Left hindlimb (tissue), 1 donor: ENCODE measurements around the gene MGME1.
A peak's percentile ranks its signal among the peaks of the same experiment; 100 is the strongest.

Source experiments
- DNase-seq: peaks from one replicate; pipeline ENCODE4 v3.0.0-alpha.2; 2018

MGME1 gene, protein sequence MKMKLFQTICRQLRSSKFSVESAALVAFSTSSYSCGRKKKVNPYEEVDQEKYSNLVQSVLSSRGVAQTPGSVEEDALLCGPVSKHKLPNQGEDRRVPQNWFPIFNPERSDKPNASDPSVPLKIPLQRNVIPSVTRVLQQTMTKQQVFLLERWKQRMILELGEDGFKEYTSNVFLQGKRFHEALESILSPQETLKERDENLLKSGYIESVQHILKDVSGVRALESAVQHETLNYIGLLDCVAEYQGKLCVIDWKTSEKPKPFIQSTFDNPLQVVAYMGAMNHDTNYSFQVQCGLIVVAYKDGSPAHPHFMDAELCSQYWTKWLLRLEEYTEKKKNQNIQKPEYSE

GRCh38 chr20:17968366-17969277 is at the start of gene MGME1, which contains the start of gene SNX5:
Gene MGME1 (plus strand): TSS chr20:17969018. CDS start chr20:17969860, 842 bp downstream.
Gene SNX5 (minus strand): TSS chr20:17968794. CDS start chr20:17968425, 369 bp downstream.
- DNase-seq = peak; percentile 100

- no peak for DNase-seq
Observed at GRCh38 chr20:17919149-17919548, 49.7 kb upstream of the MGME1 start.

GRCh38 chr20:17921774-17922173 is 47.0 kb upstream of the MGME1 start:
- DNase-seq = no peak

GRCh38 chr20:17925141-17925939 is 43.5 kb upstream of the MGME1 start:
- DNase-seq = peak; percentile 84

DNA sequence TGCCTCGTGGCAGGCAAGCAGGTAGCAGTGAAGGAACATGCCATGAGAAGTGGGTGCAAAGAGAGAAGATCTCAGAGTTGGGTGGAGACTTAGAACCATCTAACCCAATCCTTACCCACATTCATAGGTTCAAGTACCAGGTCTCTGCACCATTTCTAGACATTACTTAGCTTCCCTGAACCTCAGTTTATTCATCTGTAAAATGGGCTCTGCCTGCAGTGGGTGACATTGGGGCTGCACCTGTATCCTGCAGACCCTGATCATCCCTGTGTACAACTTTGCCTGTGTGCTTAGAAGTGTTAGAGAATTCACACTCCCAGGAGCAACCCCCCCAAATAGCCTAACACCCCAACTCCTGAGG is 42.9 kb upstream of the MGME1 start:
- no peak for DNase-seq

GRCh38 chr20:17928211-17928611 is 40.6 kb upstream of the MGME1 start:
- no peak for DNase-seq

DNA sequence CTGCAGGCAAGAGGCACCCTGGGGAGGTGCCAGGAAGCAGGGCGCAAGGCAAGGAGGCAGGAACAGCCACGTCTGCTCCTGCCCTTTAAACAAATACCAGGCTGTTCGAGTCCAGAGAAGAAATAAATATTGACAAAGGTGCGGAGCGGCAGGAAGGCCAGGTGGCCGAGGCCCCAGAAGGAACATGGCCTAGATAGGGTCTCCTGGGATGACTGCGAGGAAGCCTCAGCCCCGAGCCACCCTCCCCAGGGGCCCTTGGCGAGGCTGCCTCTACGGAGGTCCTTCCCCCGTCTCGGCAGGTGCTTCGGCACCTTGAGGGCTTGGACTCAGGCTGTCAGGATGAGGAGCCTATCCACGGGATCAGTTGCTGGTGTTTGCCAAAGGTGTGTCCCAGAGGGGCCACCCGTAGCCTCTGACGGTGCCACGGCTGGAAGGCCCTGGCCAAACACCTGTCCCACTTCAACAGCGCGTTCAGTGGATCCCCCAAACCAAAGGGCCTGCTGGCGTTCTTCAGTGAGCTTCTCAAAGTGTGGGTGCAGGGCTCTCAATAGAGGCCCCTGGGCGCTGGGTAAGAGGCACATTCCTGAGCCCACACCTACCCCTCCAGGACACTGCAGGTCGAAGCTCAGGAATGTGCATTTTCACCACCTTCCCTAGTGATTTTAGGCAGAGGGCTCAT is 40.0 kb upstream of the MGME1 start:
- DNase-seq = no peak

DNA sequence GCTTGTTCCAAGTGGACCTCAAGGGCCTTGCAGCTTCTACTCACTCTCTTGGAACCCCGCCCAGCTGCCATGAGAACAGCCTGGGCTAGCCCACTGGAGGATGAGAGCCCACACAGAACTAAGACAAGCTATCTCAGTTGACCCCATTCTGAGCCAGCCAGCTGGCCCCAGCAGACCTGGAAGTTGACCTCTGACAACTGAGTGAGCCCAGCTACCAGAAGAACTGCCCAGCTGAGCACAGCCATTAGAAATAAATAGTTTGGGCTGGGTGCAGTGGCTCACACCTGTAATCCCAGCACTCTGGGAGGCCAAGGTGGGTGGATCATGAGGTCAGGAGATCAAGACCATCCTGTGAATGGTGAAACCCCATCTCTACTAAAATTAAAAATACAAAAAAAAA is 37.3 kb upstream of the MGME1 start:
- no peak for DNase-seq

- DNase-seq = no peak
Observed at GRCh38 chr20:17932396-17932795, 36.4 kb upstream of the MGME1 start.

- no peak for DNase-seq
Observed at GRCh38 chr20:17933121-17933520, 35.7 kb upstream of the MGME1 start.

DNA sequence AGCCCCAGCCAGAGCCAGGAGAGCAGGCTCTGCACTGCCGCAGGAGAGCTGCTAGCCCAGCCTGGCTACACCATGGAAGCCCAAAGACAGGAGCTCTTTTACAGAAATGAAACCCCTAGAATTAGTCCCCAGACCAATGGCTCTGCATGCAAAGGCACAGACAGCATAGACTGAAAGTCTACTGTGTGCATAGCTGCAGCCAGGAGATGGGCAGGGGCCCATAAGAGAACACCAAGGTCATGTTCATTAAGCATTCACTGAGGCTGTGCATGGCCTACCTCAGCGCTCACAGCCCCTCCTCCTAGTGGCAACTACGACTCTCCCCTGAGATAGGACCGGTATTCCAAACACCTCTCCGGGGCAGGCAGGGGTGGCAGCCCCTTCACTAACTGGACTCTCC is 35.1 kb upstream of the MGME1 start:
- DNase-seq = no peak

DNA sequence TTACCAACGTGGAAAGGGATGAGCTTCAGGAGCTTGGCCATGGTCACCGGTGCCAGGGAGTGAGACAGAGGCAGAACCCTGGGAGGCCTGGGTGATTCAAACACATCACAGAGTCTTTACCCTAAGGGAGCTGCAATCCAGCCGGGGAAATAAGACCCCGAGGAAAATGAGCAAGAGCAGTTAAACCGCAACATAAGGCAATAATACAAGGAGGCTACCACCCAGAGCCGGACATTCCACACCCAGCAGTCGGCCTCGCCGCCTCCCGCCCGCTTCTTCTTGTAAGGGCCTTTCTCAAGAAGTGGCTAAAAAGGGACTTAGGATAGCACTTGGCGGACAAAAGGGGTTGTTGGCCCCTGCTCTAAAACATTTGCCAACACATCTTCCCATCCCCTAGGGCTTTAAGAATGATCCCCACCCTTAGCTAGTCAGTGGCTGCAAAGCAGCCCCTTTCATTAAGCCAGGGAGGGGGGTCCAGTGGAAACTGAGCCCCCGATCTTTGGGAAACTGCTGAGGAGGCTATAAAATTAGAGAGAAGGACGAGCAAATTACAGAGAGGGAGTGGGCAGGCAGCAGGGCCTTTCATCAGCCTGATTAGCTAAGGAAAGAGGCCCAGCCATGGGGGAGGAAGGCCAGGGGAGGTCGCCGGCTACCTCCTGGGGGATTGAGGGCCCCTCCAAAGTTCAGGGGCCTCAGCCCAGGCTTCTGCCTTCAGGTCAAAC is 34.5 kb upstream of the MGME1 start:
- DNase-seq = peak; percentile 75

GRCh38 chr20:17935186-17935585 is 33.6 kb upstream of the MGME1 start:
- no peak for DNase-seq

DNA sequence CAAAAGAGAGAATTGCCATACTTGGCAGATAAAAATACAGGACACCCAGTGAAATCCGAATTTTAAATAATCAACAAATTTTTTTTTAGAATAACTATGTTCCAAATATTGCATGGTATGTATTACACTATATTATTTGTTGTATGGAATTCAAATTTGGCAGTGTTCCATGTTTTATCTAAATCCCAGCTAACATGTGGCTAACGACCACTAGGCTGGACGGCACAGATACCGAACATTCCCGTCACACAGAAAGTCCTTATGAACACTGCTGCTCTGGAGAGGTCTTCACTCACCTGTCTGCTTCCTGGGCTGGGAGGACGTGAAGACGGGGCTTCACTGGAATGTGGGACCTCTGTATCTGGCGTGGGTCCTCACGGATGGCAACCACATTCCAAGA is 33.1 kb upstream of the MGME1 start:
- no peak for DNase-seq

DNA sequence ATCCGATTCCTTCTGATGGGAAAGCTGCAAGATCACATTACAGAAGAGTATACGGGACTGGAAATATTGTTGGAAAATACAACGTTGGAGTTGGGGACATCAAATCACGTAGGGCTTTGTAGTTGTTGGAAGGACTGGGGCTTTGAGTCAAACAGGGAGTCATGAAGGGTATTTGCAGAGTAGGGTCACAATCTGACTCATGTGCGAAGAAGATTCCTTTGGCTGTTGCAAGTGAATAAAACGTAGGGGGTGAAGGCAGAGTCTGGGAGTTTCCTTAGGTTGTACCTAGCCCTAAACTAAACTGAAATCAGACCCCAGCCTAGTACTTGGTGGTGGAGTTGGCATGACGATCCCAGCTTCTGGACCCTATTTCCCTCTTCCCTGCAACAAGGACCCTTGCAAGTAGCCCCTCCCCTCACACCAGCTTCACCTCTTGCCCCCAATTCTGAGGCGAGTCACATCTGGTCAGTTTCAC is 32.5 kb upstream of the MGME1 start:
- DNase-seq = no peak

GRCh38 chr20:17936761-17937732 is 31.8 kb upstream of the MGME1 start:
- DNase-seq = peak; percentile 92

- DNase-seq = peak; percentile 82
Observed at GRCh38 chr20:17938871-17939619, 29.8 kb upstream of the MGME1 start.

GRCh38 chr20:17939622-17940223 is 29.1 kb upstream of the MGME1 start:
- no peak for DNase-seq
